HG03521 (cell line): ENCODE measurements around the gene RCAN3.
"Not testable (repeated sequence)": the region's sequence is repeated elsewhere in the genome, so short reads cannot be mapped to it uniquely, and the experiment has no call there.

Experiments
- ATAC-seq: cut with Tn5 transposase; IDR thresholded peaks from one replicate; pipeline ENCODE4 v1.9.1; 2021; ENCODE audit warnings: mild to moderate bottlenecking, moderate library complexity; ENCODE audit not compliant: unreplicated experiment

RCAN3 gene

DNA sequence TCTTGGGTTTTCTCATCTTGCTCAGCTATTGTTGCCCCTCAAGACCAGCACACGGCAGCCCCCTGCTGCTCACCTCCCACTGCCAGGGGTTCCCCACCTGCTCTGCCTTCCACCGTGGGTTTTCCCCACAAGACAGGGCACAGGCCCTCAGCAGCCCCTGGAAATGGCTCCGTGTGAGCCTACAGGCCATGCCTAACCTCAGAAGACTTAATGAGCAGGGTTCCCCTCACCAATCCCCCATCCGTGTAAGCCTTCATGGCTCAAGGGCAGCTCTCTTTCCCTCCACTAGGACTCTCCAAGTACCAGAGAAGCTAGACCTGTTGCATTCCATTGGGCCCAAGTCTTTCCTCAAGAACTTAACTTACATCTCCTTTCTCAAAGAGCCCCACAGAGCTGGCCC, 18.4 kb upstream of the RCAN3 start:
- no peak for ATAC-seq

DNA sequence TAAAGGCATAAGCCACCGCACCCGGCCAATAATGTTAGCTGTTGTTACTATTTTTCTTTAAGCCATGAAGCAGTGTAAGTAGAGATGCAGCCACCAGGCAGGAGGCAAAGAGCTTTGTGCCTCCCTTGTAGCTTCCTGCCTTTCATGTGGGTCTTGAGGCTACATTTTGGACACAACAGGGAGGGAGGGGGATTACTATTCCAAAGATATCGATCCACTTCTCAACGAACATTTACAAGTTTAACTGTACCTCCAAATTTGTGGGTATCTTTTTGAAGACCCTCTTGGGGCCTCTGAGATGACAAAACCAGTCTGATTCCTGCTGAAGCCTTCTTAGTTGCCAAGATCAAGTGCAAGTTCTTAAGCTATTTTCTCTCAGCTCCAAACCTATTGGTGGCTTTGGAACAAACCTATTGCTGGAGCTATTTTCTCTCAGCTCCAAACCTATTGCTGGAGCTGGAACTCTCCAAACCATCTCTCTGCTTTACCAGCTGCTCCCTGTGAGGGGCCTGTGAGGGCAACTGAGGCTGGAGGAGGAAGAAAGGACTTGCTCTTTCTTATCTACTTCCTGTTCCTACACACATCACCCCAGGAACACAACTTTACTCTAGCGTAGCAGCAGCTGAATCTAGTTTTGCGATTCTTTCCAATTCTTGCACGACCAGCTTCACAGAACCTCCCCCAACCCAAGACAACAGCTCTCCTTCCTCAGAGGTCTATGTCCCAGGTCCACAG, 16.1 kb upstream of the RCAN3 start:
- no peak for ATAC-seq

DNA sequence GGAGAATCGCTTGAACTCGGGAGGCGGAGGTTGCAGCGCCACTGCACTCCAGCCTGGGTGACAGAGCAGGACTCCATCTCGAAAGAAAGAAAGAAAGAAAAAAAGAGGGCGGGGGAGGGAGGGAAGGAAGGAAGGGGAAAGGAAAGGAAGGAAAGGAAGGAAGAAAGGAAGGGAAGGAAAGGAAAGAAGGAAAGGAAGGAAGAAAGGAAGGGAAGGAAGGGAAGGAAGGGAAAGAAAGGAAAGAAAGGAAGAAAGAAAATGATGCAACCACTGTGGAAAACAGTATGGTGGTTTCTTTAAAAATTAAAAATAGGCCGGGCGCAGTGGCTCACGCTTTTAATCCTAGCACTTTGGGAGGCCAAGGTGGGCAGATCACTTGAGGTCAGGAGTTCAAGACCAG, 15.2 kb upstream of the RCAN3 start:
- no peak for ATAC-seq

DNA sequence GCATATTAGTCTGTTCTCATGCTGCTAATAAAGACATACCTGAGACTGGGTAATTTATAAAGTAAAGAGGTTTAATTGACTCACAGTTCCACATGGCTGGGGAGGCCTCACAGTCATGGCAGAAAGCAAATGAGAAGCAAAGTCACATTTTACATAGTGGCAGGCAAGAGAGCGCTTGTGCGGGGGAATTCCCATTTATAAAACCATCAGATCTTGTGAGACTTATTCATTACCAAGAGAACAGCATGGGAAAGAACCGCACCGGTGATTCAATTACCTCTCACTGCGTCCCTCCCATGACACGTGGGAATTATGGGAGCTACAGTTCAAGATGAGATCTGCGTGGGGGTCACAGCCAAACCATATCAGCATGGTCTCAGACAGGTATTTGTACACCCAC, 14.5 kb upstream of the RCAN3 start:
- ATAC-seq: not testable (repeated sequence)

DNA sequence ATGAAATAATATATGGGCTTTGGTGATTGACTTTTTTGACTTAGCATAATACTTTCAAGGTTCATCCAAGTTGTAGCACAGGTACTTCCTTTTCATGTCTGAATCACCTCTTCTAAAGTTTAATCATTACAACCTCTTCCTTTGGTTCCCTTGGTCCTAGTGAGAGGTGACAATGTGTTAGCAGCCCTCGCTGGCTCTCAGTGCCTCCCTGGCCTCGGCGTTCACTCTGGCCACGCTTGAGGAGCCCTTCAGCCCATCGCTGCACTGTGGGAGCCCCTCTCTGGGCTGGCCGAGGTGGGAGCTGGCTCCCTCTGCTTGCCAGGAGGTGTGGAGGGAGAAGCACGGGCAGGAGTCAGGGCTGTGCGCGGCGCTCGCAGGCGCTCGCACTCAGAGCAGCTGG, 13.0 kb upstream of the RCAN3 start:
- ATAC-seq: no peak

DNA sequence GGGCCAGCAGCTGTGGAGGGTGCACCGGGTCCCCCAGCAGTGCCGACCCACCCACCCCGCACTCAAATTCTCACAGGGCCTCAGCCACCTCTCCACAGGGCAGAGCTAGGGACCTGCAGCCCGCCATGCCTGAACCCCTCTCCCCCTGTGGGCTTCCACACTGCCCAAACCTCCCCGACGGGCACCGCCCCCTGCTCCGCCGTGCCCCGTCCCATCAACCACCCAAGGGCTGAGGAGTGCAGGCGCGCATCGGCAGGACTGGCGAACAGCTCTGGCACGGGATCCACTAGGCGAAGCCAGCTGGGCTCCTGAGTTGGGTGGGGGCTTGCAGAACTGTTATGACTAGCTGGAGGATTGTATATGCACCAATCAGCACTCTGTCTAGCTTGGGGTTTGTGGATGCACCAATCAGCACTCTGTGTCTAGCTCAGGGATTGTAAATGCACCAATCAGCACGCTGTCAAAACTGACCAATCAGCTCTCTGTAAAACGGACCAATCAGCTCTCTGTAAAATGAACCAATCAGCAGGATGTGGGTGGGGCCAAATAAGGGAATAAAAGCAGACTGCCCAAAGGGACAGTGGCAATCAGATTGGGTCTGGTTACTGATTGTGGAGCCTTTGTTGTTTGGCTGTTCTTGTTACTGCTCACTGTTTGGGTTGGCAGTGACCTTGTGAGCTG, 12.4 kb upstream of the RCAN3 start:
- ATAC-seq: no peak

DNA sequence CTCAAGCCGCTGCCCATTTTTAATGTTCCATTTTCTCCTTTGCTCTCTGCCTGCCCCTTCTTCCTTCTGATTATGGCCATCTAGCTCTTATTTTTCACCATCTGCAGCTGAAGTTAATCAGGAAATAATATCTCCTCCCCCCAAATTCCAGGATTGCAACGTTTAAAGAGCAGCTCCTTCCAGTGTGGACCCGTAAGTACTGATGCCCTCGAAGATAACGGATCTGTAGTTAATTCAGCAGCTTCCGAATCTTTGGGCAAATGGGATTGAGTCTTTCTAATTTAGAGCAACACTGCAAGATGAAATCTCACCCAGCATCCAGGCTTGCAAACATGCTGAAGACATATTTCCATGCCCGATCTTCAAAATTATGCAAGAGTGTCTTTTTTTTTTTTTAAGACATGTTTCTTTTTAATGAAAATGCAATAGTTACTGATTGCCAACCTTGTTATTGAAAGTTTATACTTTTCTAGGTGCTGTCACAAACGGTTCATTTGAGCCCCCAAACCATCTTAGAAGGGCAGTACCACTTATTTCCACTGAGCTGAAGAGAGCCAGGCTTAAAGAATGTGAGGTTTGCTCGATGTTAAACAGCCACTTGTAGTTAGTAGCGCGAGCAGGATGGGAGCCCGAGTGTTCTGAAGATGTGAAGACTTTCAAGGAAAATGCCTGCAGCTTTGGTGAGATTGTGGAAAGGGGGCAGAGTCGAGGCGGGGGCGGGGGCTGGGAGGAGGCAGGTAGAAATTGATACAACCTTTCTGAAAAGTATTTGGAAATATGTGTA, 10.9 kb upstream of the RCAN3 start:
- no peak for ATAC-seq

DNA sequence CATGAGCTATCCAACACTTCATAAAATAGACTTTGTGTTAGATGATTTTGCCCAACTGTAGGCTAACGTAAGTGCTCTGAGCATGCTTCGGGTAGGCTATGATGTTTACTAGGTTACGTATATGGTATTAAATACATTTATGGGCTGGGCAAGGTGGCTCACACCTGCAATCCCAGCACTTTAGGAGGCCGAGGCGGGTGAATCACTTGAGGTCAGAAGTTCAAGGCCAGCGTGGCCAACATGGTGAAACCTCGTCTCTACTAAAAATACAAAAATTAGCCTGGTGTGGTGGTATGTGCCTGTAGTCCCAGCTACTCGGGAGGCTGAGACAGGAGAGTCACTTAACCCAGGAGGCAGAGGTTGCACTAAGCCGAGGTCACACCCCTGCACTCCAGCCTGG, 9.7 kb upstream of the RCAN3 start:
- ATAC-seq: not testable (repeated sequence)

DNA sequence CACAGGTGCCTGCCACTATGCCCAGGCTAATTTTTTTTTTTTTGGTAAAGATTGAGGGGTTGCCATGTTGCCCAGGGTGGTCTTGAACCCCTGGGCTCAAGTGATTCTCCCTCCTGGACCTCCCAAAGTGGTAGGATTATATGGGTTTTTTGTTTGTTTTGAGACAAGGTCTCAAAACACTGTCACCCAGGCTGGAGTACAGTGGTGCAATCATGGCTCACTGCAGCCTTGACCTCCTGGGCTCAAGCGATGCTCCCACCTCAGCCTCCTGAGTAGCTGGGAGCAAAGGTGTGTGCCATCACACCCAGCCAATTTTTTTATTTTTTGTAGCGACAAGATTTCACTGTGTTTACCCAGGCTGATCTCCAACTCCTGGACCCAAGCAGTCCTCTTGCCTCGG, 8.9 kb upstream of the RCAN3 start:
- no peak for ATAC-seq

DNA sequence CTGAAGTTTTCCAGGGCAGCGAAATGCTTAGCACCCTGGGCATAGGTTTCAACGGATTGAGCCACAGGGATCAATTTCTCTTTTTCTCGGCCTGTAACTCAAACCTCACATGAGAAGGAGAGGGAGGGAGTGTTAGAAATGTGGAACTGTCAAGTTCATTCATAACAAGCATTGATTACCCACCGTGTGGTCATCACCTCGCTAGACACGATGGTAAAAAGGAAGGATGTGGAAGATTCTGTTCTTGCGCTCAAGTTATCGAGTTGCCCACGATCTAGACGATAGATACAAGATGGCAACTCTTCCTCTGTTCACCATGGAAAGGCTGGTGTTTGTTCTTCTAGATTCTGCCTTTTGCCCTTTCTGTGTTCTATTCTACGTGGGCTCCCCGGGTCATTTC, 4.0 kb upstream of the RCAN3 start:
- no peak for ATAC-seq

DNA sequence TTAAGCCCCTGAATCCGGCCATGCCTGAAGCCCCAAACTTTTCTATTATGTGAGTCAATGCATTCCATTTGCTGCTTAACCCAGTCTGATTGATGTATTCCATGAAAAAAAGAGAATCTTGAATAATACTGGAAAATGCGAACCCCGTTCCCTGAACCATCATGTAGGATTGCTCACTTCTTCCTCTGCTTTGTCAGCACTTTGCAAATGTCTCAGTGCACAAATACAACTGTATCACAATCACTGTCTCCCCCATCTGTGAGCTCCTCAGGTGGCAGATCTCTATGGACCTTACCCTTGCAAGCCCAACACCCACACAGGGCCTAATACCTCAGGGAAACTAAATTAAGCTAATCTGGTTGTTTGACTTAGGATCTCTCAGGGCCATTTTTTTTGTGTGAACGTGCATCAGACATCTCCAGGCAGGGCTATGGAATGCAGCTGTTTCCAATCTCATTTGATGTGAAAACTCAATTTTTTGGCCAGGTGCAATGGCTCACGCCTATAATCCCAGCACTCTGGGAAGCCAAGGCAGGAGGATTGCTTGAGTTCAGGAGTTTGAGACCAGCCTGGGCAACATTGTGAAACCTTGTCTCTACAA, 2.1 kb upstream of the RCAN3 start:
- ATAC-seq: no peak

DNA sequence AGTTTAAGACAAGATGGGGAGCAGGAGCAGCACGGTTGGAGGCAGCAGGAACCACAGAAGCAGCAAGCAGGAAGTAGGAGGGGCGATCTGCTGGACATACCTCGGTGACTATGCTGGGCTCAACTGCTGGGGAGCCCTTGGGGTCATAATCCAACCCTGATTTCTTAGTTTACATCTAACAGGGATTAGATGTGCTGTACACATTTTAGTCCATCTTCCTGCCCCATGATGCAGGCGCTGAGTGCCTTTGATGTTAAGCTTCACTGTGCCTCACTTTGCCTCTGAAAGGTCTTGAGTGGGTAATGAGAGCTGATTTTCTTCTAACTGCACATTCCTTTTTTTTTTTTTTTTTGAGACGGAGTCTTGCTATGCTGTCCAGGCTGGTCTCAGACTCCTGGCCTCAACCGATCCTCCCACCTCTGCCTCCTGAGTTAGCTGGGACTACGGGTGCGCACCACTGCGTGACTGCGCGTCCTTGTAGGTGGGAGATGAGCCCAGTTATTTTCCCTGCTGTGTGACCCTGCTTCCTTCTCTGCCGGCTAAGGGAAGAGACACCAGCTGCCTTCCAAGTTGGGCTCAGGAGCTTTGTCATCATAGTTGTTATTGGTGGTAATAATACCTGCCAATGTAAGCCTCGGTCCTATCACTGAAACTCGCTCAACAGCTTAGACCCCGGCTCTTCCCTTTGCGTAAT, 1.1 kb upstream of the RCAN3 start:
- ATAC-seq: no peak

DNA sequence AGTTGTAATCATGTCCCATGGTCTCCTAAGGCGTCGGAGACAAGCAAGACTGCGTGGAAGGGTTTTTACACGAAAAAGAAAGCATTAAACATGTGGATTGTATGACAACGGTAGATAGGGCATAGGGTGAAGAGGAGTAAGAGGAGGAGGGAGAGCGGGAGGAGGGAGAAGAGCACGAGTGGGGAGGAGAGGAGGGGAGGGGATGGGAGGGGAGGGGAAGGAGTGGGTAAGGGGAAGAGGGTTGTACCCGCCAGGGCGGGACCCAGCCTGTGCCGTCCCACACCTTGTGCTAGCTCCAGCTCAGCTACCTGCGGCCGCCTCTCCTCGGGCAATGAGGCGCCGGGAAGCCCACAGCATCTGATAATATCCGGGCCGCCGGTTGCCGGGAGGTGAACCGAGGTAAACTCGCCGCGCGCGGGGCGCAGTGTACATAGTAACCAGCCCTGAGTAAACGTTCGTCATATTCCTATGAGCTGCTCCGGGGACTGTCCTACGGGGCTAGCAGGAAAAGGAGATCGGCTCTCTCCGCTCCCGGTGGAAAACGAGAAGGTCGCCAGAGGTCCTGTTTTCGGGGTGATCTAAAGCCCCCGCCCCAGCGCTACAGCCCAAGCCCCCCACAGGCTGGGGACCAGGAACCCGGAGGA, 449 bp upstream of the RCAN3 start:
- peak; percentile 35 for ATAC-seq

DNA sequence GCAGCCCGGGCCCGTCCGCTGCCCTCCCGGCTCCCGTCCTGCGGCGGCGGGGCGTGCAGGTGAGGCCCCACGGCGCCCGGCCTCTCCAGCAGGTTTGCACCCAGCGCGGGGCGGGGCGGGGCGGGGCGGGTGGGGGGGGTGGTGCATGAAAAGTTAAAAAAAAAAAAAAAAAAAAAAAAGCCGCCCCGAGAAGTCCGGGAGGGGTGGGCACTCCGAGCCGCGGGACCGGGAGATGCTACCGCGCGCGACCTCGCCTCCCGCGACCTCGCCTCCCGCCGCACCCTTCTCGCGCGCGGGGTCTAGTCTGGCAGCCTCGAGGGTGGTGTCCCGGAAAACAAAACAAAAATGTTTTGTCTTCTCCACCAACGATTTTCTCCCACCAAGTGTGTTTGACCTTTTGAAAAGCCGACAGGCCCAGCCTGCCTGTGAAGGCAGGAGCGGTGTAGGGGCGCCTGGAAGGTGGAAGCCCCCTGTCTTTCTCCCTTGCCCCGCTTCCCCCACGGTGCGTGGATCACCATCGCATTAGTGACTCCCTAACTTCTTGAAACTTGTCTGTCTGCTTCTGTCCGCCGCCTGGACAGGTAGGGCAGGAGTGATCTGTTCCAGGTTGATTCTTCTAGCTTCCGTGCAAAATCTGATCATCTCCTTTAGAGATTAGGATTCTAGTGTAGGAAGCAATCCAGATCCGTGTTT, 569 bp downstream of the RCAN3 start:
- no peak for ATAC-seq

DNA sequence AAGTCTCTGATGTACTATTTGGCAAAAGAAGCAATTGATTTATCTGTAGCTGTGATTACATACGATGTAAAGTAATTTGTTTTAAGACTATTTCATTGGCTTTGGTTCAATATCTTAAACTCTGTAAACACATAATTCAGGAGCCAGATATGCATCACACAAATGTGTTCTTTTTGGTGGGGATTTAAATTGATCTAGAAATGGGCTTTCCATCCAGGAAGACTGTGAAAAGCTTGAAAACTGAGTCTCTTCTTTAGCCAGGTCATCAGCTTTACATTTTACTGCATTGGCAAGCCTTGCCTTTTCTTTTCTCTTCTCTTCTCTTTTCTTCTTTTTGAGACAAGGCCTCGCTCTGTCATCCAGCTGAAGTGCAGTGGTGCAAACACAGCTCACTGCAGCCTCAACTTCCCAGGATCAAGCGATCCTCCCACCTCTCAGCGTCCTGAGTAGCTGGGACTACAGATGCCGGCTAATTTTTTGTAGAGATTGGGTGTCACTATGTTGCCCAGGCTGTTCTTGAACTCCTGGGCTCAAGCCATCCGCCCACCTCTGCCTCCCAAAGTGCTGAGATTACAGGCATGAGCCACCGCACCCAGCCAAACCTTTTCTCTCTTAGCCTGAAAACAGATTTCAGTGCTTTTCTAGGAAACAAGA, 1.4 kb downstream of the RCAN3 start:
- no peak for ATAC-seq

DNA sequence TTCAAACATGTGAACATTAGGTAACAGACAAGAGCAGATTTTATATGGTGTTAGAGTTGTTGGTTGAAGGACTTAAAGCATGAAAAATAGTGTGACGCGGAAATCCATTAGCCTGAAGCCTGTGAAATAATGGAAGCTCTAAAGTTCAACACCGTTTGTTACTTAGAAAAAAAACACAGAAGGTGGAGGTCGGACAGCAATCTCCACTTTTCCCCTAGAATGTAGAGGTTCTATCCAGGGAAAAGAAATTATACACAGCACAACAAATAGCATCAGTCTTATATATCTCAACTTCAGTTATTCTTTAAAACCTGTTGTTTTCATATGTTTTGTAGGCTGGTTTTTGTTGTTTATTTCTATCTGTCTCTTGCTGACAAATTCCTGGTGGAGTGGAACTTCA, 1.9 kb downstream of the RCAN3 start:
- no peak for ATAC-seq

DNA sequence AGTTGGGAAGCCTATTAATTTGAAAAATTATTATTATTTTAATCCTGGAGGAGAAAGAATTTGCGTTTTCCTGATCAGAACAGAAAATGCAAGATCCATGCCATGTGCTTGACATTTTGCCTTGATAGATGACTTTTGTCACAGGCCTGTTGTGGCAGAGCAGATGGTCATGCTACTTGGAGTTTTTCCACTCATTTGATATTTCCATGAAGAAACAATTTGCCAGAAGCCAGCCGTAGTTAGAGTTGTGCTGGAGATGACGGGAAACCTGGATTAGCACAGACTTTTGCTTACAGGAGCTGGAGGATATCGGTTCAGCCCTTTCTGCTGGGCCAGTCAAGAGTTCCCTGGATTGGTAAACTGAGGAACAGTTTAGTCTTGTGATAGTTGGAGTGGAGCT, 3.2 kb downstream of the RCAN3 start:
- no peak for ATAC-seq

DNA sequence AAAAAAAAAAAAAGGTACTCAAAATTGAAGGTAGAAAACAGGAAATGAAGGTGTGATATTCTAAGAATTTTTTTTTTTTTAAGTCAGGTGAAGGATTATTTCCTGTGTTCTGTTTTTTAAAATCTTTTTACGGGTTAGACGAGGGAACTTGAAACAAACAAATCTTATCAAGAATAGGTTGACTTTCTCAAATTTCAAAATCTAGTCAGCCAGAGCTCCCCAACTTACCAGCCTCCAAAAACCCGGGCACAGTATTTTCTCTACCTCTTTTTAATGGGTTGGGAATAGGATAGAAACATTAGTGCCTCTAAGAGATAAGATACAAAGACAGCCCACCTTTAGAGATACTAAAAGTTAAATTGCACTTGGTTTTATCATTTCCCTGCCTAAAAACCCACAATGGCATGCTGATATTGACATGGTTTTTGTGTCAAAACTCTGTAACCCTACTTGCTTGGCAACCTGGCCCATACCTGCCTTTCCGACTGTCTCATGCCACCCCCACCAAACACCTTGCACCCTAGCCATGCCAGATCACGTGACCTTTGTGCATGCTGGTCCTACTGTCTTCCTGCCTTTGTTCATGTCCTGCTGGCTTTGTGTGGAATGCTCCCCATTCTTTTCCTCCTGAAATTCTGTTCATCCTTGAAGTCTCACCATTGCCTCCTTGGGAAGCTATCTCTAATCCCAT, 4.2 kb downstream of the RCAN3 start:
- no peak for ATAC-seq

DNA sequence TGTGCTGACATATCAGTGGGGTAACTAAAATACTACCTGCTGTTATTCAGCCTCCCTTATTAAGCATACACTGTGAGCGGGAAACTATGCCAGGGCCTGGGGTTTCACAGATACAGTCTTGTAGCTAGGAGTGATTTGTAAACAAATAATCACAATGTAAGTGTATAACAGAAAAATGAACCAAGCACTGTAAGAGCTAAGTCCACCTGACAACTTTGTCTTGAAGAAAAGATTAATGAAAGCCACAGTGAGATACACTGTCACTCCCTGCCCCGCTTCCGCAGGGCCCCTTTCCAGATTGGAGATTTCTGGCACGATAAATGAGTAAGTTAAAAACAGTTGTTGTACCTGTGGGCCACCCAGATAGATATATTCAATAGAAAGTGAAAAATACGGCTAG, 4.8 kb downstream of the RCAN3 start:
- no peak for ATAC-seq
